Measurements from ENCODE around the gene CREB5. TPM values are rescaled to one million over a fixed set of nuclear protein-coding genes. Genes with fewer than 3 reads are reported as not detected.

Gene CREB5
- total RNA-seq, 1 experiment from 2014 or later: 0.49 TPM

DNA sequence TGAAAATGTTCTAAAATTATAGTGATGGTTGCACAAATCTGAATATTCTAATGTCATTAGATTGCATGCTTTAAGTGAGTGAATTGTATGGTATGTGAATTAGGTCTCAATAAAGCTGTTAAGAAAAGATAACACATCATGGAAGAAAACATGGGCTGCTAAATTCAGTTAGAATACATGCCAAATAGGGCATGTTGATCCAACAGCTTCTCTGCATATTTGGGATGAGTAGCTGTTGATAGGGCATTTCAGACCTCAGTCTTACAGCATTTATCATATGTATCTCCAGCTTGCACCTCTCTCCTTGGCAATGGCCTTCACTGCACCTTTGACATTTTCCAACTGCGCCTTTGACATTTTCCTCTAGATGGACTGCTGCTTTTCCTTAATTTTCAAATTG is 13.2 kb downstream of the CREB5 start:
- Histone ChIP-seq H3K27me3 (ENCODE audit: insufficient read depth, low read length) (peaks cover 82% of the 10 kb centered on the region), H2AFZ (ENCODE audit: low read depth, low read length, poor library complexity, severe bottlenecking) (no peak overlapping the region), H3K27ac (ENCODE audit: low read depth, low read length) (no peak overlapping the region), H4K20me1 (ENCODE audit: insufficient read depth) (no peaks in the 10 kb centered on the region), H3K4me2 (ENCODE audit: low read length) (no peak overlapping the region), H3K4me3 (replicated peaks in 1 of 2; ENCODE audit: low read depth in 1 of 2, low read length in 2 of 2) (no peak overlapping the region), H3K4me1 (ENCODE audit: control insufficient read depth in 1 of 2, insufficient read depth in 2 of 2, low read length in 2 of 2) (no peaks in the 10 kb centered on the region), H3K79me2 (ENCODE audit: insufficient read depth, low read length) (no peaks in the 10 kb centered on the region), H3K9me3 (ENCODE audit: control insufficient read depth in 1 of 2, insufficient read depth in 1 of 2, low read depth in 1 of 2, low read length in 2 of 2) (no peaks in the 10 kb centered on the region), H3K9me2 (ENCODE audit: insufficient read depth) (no peaks in the 10 kb centered on the region), H3K36me3 (ENCODE audit: control insufficient read depth in 1 of 2, insufficient read depth in 2 of 2, low read length in 2 of 2) (no peaks in the 10 kb centered on the region), H3K9ac (ENCODE audit: low read length) (no peak overlapping the region)
- TF ChIP-seq YY1 (IDR thresholded peaks at IDR 0.05; ENCODE audit: extremely low read depth, insufficient replicate concordance, low read depth, low read length) (no peak), EGR1 (IDR thresholded peaks at IDR 0.05; ENCODE audit: low read depth) (no peak), SRF (IDR thresholded peaks at IDR 0.05; ENCODE audit: low read depth) (no peak), POLR2AphosphoS5 (IDR thresholded peaks at IDR 0.05; ENCODE audit: low read depth, low read length) (no peak), POLR2A (IDR thresholded peaks at IDR 0.05; ENCODE audit: borderline replicate concordance, extremely low read depth, insufficient read depth, insufficient read length) (no peak), EZH2phosphoT487 (IDR thresholded peaks at IDR 0.05; ENCODE audit: borderline replicate concordance) (no peak), CEBPB (IDR thresholded peaks at IDR 0.05; ENCODE audit: low read depth) (no peak), JUND (IDR thresholded peaks at IDR 0.05) (no peak), ATF3 (IDR thresholded peaks at IDR 0.05) (no peak), FOSL1 (IDR thresholded peaks at IDR 0.05; ENCODE audit: low read depth) (no peak), RAD21 (IDR thresholded peaks at IDR 0.05; ENCODE audit: low read depth) (no peak), ZFX (IDR thresholded peaks at IDR 0.05) (no peak), SP1 (IDR thresholded peaks at IDR 0.05; ENCODE audit: low read depth) (no peak), SIN3A (IDR thresholded peaks at IDR 0.05; ENCODE audit: low read depth) (no peak), CBX3 (IDR thresholded peaks at IDR 0.05; ENCODE audit: low read depth) (no peak), ELF1 (IDR thresholded peaks at IDR 0.05; ENCODE audit: borderline replicate concordance, low read depth) (no peak), ZNF274 (IDR thresholded peaks at IDR 0.05; ENCODE audit: low read depth, low read length) (no peak)
- TF ChIP-seq, protein P1, sequence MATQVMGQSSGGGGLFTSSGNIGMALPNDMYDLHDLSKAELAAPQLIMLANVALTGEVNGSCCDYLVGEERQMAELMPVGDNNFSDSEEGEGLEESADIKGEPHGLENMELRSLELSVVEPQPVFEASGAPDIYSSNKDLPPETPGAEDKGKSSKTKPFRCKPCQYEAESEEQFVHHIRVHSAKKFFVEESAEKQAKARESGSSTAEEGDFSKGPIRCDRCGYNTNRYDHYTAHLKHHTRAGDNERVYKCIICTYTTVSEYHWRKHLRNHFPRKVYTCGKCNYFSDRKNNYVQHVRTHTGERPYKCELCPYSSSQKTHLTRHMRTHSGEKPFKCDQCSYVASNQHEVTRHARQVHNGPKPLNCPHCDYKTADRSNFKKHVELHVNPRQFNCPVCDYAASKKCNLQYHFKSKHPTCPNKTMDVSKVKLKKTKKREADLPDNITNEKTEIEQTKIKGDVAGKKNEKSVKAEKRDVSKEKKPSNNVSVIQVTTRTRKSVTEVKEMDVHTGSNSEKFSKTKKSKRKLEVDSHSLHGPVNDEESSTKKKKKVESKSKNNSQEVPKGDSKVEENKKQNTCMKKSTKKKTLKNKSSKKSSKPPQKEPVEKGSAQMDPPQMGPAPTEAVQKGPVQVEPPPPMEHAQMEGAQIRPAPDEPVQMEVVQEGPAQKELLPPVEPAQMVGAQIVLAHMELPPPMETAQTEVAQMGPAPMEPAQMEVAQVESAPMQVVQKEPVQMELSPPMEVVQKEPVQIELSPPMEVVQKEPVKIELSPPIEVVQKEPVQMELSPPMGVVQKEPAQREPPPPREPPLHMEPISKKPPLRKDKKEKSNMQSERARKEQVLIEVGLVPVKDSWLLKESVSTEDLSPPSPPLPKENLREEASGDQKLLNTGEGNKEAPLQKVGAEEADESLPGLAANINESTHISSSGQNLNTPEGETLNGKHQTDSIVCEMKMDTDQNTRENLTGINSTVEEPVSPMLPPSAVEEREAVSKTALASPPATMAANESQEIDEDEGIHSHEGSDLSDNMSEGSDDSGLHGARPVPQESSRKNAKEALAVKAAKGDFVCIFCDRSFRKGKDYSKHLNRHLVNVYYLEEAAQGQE (IDR thresholded peaks at IDR 0.05; ENCODE audit: low read depth): no peak
- TF ChIP-seq, protein P2, sequence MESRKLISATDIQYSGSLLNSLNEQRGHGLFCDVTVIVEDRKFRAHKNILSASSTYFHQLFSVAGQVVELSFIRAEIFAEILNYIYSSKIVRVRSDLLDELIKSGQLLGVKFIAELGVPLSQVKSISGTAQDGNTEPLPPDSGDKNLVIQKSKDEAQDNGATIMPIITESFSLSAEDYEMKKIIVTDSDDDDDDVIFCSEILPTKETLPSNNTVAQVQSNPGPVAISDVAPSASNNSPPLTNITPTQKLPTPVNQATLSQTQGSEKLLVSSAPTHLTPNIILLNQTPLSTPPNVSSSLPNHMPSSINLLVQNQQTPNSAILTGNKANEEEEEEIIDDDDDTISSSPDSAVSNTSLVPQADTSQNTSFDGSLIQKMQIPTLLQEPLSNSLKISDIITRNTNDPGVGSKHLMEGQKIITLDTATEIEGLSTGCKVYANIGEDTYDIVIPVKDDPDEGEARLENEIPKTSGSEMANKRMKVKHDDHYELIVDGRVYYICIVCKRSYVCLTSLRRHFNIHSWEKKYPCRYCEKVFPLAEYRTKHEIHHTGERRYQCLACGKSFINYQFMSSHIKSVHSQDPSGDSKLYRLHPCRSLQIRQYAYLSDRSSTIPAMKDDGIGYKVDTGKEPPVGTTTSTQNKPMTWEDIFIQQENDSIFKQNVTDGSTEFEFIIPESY (IDR thresholded peaks at IDR 0.05; ENCODE audit: extremely low read depth, insufficient replicate concordance, low read length): no peak
- DNase-seq (ENCODE audit: low read depth, low spot score): no peak
- intact Hi-C loops (cut with micrococcal nuclease): no loop called here
- RAD21 ChIA-PET (ENCODE audit: low non-redundant PET in 1 of 2, low total read pairs in 2 of 2, uncharacterized antibody in 2 of 2, unreplicated experiment in 2 of 2): no interaction called here
- BruUV-seq (replicated peaks): no TSS peak
- POLR2A ChIA-PET: no interaction called here
- CTCF ChIA-PET: no interaction called here
- no peak for ATAC-seq
